Suprapubic skin (tissue), 3 donors: Measurements from ENCODE around the gene FKBP1B.

Source experiments
- EP300 ChIP-seq: sonication (generic); formaldehyde crosslinking; IDR thresholded peaks from one replicate; pipeline ENCODE4 v1.6.1; 2017; ENCODE audit warnings: antibody characterized with exemption
- TF ChIP-seq, protein P1 (sequence below), 2 donors: fragments of 200-600 bp in 1 of 2; fragments of 450-650 bp in 1 of 2; sonication (generic) in 1 of 2; IDR thresholded peaks; one replicate each; pipeline ENCODE4 v1.5.1; 2016 to 2019; ENCODE audit warnings: antibody characterized with exemption in 2 of 2, mild to moderate bottlenecking in 1 of 2, moderate library complexity in 1 of 2

DNA sequence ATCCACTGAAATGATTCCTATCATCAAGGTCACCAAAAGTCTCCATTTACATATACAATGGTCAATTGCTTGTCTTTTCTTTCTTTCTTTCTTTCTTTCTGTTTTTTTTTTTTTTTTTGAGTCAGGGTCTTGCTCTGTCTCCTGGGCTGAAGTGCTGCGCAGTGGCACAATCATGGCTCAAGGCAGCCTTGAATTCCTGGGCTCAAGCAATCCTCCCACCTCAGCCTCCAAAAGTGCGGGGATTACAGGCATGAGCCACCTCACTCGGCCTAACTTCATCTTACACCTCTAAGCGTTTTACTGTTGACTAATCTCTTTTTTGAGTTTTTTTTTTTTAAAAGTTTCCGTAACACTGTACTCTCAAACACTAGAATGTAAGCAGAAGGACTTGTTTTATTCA lies 25.7 kb downstream of the FKBP1B start:
- TF ChIP-seq, protein P1, sequence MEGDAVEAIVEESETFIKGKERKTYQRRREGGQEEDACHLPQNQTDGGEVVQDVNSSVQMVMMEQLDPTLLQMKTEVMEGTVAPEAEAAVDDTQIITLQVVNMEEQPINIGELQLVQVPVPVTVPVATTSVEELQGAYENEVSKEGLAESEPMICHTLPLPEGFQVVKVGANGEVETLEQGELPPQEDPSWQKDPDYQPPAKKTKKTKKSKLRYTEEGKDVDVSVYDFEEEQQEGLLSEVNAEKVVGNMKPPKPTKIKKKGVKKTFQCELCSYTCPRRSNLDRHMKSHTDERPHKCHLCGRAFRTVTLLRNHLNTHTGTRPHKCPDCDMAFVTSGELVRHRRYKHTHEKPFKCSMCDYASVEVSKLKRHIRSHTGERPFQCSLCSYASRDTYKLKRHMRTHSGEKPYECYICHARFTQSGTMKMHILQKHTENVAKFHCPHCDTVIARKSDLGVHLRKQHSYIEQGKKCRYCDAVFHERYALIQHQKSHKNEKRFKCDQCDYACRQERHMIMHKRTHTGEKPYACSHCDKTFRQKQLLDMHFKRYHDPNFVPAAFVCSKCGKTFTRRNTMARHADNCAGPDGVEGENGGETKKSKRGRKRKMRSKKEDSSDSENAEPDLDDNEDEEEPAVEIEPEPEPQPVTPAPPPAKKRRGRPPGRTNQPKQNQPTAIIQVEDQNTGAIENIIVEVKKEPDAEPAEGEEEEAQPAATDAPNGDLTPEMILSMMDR (IDR thresholded peaks at IDR 0.05): no peak
- TF ChIP-seq EP300: no peak
